Astrocyte (in vitro differentiated cells and primary cell): ENCODE data around the gene KIAA0408. TPM values are rescaled to one million over a fixed set of nuclear protein-coding genes. Genes with fewer than 3 reads are reported as not detected.

Source experiments
- DNase-seq: peaks from one replicate; pipeline ENCODE4 v3.0.0-alpha.2; 2010; ENCODE audit warnings: low read depth
- FAIRE-seq: peaks from 2 replicates; lab custom pipeline; 2011; peaks lifted over from hg19 to GRCh38; lab: Jason Lieb, UNC
- H2AFZ ChIP-seq: 2 replicates; pipeline ENCODE4 v1.6.0; 2012; ENCODE audit warnings: low read depth, low read length, inconsistent platforms
- H3K27ac ChIP-seq: 2 replicates; pipeline ENCODE4 v1.5.1; 2011; ENCODE audit warnings: low read depth, low read length, inconsistent platforms
- H3K27me3 ChIP-seq: 2 replicates; pipeline ENCODE4 v1.6.0; 2011; ENCODE audit warnings: low read length, inconsistent platforms; ENCODE audit not compliant: insufficient read depth
- H3K36me3 ChIP-seq: 2 replicates; pipeline ENCODE4 v1.5.1; 2011; ENCODE audit warnings: low read length, inconsistent platforms; ENCODE audit not compliant: insufficient read depth
- H3K4me1 ChIP-seq: 2 replicates; pipeline ENCODE4 v1.5.1; 2011; ENCODE audit warnings: low read length, inconsistent platforms; ENCODE audit not compliant: insufficient read depth
- H3K4me2 ChIP-seq: 2 replicates; pipeline ENCODE4 v1.6.0; 2012; ENCODE audit warnings: low read length, inconsistent platforms
- H3K4me3 ChIP-seq: 2 replicates; pipeline ENCODE4 v1.5.1; 2011; ENCODE audit warnings: low read depth, mild to moderate bottlenecking, low read length, inconsistent platforms; ENCODE audit not compliant: insufficient read depth
- H3K79me2 ChIP-seq: 2 replicates; pipeline ENCODE4 v1.6.0; 2012; ENCODE audit warnings: mild to moderate bottlenecking, low read length, inconsistent platforms; ENCODE audit not compliant: insufficient read depth
- H3K9ac ChIP-seq: 2 replicates; pipeline ENCODE4 v1.6.0; 2012; ENCODE audit warnings: mild to moderate bottlenecking, low read length, inconsistent platforms
- H3K9me3 ChIP-seq: 2 replicates; pipeline ENCODE4 v1.5.1; 2012; ENCODE audit warnings: low read depth, mild to moderate bottlenecking, low read length, inconsistent platforms; ENCODE audit not compliant: insufficient read depth
- H4K20me1 ChIP-seq: 2 replicates; pipeline ENCODE4 v1.6.0; 2012; ENCODE audit warnings: low read length, inconsistent platforms; ENCODE audit not compliant: insufficient read depth
- H3K27ac Mint-ChIP-seq: one replicate; pipeline ENCODE4 v1.8.0; 2021; ENCODE audit warnings: mild to moderate bottlenecking, mixed read lengths; ENCODE audit not compliant: unreplicated experiment
- H3K27me3 Mint-ChIP-seq: one replicate; pipeline ENCODE4 v1.8.0; 2021; ENCODE audit warnings: low read depth, mixed read lengths; ENCODE audit not compliant: unreplicated experiment
- H3K36me3 Mint-ChIP-seq: one replicate; pipeline ENCODE4 v1.8.0; 2021; ENCODE audit warnings: low read depth, mixed read lengths; ENCODE audit not compliant: unreplicated experiment
- H3K4me1 Mint-ChIP-seq: one replicate; pipeline ENCODE4 v1.8.0; 2021; ENCODE audit warnings: low read depth, mixed read lengths; ENCODE audit not compliant: unreplicated experiment
- H3K4me3 Mint-ChIP-seq: one replicate; pipeline ENCODE4 v1.8.0; 2021; ENCODE audit warnings: mild to moderate bottlenecking, moderate library complexity, mixed read lengths; ENCODE audit not compliant: unreplicated experiment
- H3K9me3 Mint-ChIP-seq: one replicate; pipeline ENCODE4 v1.8.0; 2021; ENCODE audit warnings: mild to moderate bottlenecking, mixed read lengths; ENCODE audit not compliant: unreplicated experiment
- CTCF ChIP-seq: IDR thresholded peaks from 2 replicates; pipeline ENCODE4 v1.5.1; 2011; ENCODE audit warnings: low read depth, mild to moderate bottlenecking, inconsistent platforms, low read length, moderate library complexity; ENCODE audit not compliant: insufficient read depth
- EZH2 ChIP-seq: IDR thresholded peaks from 2 replicates; pipeline ENCODE4 v1.6.1; 2012; ENCODE audit warnings: mild to moderate bottlenecking, low read length, inconsistent platforms; ENCODE audit not compliant: insufficient read depth
- total RNA-seq: library from RNA; stranded (reverse); gene quantifications from 2 replicates; pipeline ENCODE4 v1.2.1, GENCODE V29; 2021

Gene KIAA0408
- total RNA-seq, 1 donor from 2014 or later: 19.6 TPM

- Mint-ChIP-seq H3K4me3 (no peak overlapping the region), H3K36me3 (peaks cover 7% of the 10 kb centered on the region), H3K4me1 (peaks cover 14% of the 10 kb centered on the region), H3K27me3 (no peaks in the 10 kb centered on the region), H3K9me3 (no peaks in the 10 kb centered on the region), H3K27ac (no peak overlapping the region)
- H3K79me2 ChIP-seq: no peaks in the 10 kb centered on the region
- no peak overlapping the region for H3K4me3 ChIP-seq
- no peak overlapping the region for H3K9ac ChIP-seq
- H3K9me3 ChIP-seq: no peaks in the 10 kb centered on the region
- no peak overlapping the region for H3K27ac ChIP-seq
- FAIRE-seq (no peak), DNase-seq (no peak)
- H3K27me3 ChIP-seq: no peaks in the 10 kb centered on the region
- TF ChIP-seq EZH2 (no peak), CTCF (no peak)
- no peaks in the 10 kb centered on the region for H4K20me1 ChIP-seq
- no peak overlapping the region for H3K4me2 ChIP-seq
- H3K4me1 ChIP-seq: no peaks in the 10 kb centered on the region
- H3K36me3 ChIP-seq: peaks cover 13% of the 10 kb centered on the region
- no peak overlapping the region for H2AFZ ChIP-seq
Measured at GRCh38 chr6:127453845-127454619, 5.2 kb downstream of the KIAA0408 start.

- Histone ChIP-seq H3K9me3 (no peaks in the 10 kb centered on the region), H3K27ac (no peak overlapping the region), H3K9ac (no peak overlapping the region), H3K79me2 (no peaks in the 10 kb centered on the region), H4K20me1 (no peaks in the 10 kb centered on the region), H2AFZ (no peak overlapping the region), H3K4me1 (no peaks in the 10 kb centered on the region), H3K36me3 (peaks cover 13% of the 10 kb centered on the region), H3K4me2 (no peak overlapping the region), H3K4me3 (no peak overlapping the region), H3K27me3 (no peaks in the 10 kb centered on the region)
- FAIRE-seq: no peak
- Mint-ChIP-seq H3K36me3 (peaks cover 9% of the 10 kb centered on the region), H3K4me3 (no peak overlapping the region), H3K27me3 (no peaks in the 10 kb centered on the region), H3K27ac (no peak overlapping the region), H3K4me1 (peaks cover 4% of the 10 kb centered on the region), H3K9me3 (no peaks in the 10 kb centered on the region)
- TF ChIP-seq EZH2 (no peak), CTCF (no peak)
- DNase-seq: no peak
Measured at GRCh38 chr6:127452803-127453202, 6.4 kb downstream of the KIAA0408 start.

GRCh38 chr6:127451388-127451787 lies 7.8 kb downstream of the KIAA0408 start:
- Histone ChIP-seq H3K79me2 (no peaks in the 10 kb centered on the region), H3K9me3 (no peaks in the 10 kb centered on the region), H3K27ac (no peak overlapping the region), H4K20me1 (no peaks in the 10 kb centered on the region), H3K9ac (no peak overlapping the region), H3K27me3 (no peaks in the 10 kb centered on the region), H3K4me1 (no peaks in the 10 kb centered on the region), H3K4me3 (no peak overlapping the region), H3K4me2 (no peak overlapping the region), H3K36me3 (peaks cover 23% of the 10 kb centered on the region), H2AFZ (no peak overlapping the region)
- DNase-seq (no peak), FAIRE-seq (no peak)
- Mint-ChIP-seq H3K27me3 (no peaks in the 10 kb centered on the region), H3K36me3 (peaks cover 9% of the 10 kb centered on the region), H3K9me3 (no peaks in the 10 kb centered on the region), H3K27ac (no peak overlapping the region), H3K4me3 (no peak overlapping the region), H3K4me1 (no peaks in the 10 kb centered on the region)
- no peak for TF ChIP-seq CTCF
- TF ChIP-seq EZH2: no peak
